ENCODE data around the gene NPIPB6. TPM values are rescaled to one million over a fixed set of nuclear protein-coding genes. Genes with fewer than 3 reads are reported as not detected.

The NPIPB6 gene
- total and polyA plus RNA-seq, 2 donors (not counting 1 experiment from before 2014, with no cell fraction given): 2.1 to 5.8 TPM

DNA sequence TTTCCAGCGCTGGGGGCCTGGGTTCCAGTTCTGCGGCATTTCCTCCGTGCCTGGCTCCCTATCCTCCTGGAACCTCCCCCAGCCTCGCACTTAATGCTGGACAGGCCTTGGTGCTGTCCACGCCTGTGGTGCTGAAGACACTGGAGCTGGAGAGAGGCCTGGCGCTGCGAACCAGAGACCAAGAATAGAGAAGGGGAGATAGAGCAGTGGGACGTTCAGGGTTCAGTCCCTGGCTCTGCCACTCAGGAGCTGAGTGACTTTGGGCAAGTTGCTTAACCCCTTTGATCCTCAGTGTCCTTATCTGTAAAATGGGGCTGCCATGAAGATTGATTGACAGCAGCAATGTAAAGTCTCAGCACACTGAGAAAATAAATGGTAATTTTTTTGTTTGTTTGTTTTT is 59.1 kb downstream of the NPIPB6 start:
- no peaks in the 10 kb centered on the region for H3K36me3 ChIP-seq (replicated peaks in 1 of 2; ENCODE audit: control extremely low read depth in 1 of 2, control insufficient read depth in 1 of 2, extremely low read depth in 1 of 2, insufficient read depth in 2 of 2, low read length in 1 of 2)
- DNase-seq (no peak), ATAC-seq (ENCODE audit: low read depth) (no peak)
- H3K27me3 Mint-ChIP-seq: peaks cover 10% of the 10 kb centered on the region
- ChIA-PET POLR2A (no interaction called here), CTCF (no interaction called here)
- TF ChIP-seq, protein P1, sequence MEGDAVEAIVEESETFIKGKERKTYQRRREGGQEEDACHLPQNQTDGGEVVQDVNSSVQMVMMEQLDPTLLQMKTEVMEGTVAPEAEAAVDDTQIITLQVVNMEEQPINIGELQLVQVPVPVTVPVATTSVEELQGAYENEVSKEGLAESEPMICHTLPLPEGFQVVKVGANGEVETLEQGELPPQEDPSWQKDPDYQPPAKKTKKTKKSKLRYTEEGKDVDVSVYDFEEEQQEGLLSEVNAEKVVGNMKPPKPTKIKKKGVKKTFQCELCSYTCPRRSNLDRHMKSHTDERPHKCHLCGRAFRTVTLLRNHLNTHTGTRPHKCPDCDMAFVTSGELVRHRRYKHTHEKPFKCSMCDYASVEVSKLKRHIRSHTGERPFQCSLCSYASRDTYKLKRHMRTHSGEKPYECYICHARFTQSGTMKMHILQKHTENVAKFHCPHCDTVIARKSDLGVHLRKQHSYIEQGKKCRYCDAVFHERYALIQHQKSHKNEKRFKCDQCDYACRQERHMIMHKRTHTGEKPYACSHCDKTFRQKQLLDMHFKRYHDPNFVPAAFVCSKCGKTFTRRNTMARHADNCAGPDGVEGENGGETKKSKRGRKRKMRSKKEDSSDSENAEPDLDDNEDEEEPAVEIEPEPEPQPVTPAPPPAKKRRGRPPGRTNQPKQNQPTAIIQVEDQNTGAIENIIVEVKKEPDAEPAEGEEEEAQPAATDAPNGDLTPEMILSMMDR (IDR thresholded peaks at IDR 0.05): no peak
- no peak for TF ChIP-seq EZH2 (IDR thresholded peaks at IDR 0.05; ENCODE audit: borderline replicate concordance, insufficient read depth, low read depth, low read length, poor library complexity, severe bottlenecking)
- H4K20me1 ChIP-seq (ENCODE audit: control insufficient read depth, insufficient read depth, low read length, poor library complexity, severe bottlenecking): no peaks in the 10 kb centered on the region
- H3K4me1 ChIP-seq (ENCODE audit: control insufficient read depth in 2 of 2, insufficient read depth in 2 of 2, low read length in 2 of 2): peaks cover 0 to 2% of the 10 kb centered on the region in 2 donors
- no peak overlapping the region for H3K4me2 ChIP-seq (replicated peaks; ENCODE audit: low read depth, low read length, poor library complexity, severe bottlenecking)
- H3K27ac Mint-ChIP-seq: no peak overlapping the region
- H3K4me1 Mint-ChIP-seq: peaks cover 5% of the 10 kb centered on the region
- H3K79me2 ChIP-seq (ENCODE audit: control insufficient read depth, insufficient read depth, low read length): no peaks in the 10 kb centered on the region
- WGBS (ENCODE audit: insufficient coverage): 95% methylated on average over 5 of the region's 8 CpGs
- peaks cover 0 to 7% (median 0%) of the 10 kb centered on the region in 3 donors for H3K9me3 ChIP-seq (ENCODE audit: control extremely low read depth in 1 of 3, control insufficient read depth in 2 of 3, insufficient read depth in 1 of 3, low read length in 2 of 3)
- no peak overlapping the region for H3K9ac ChIP-seq (ENCODE audit: low read length)
- no peak overlapping the region for H3K27ac ChIP-seq (ENCODE audit: low read length in 2 of 2)
- intact Hi-C loops (cut with micrococcal nuclease): no loop called here
- no peak overlapping the region for H3K4me3 ChIP-seq (ENCODE audit: control extremely low read depth in 1 of 5, extremely low read depth in 1 of 5, insufficient read depth in 1 of 5, low read depth in 2 of 5, low read length in 4 of 5)
- no peaks in the 10 kb centered on the region for H3K27me3 ChIP-seq (replicated peaks in 1 of 4; ENCODE audit: control extremely low read depth in 1 of 4, control insufficient read depth in 3 of 4, insufficient read depth in 4 of 4, low read length in 3 of 4)
- no peak overlapping the region for H3K4me3 Mint-ChIP-seq
- no peak overlapping the region for H2AFZ ChIP-seq (ENCODE audit: insufficient read depth, low read depth, low read length, poor library complexity, severe bottlenecking)
- H3K9me3 Mint-ChIP-seq (ENCODE audit: insufficient read depth): peaks cover 3% of the 10 kb centered on the region

DNA sequence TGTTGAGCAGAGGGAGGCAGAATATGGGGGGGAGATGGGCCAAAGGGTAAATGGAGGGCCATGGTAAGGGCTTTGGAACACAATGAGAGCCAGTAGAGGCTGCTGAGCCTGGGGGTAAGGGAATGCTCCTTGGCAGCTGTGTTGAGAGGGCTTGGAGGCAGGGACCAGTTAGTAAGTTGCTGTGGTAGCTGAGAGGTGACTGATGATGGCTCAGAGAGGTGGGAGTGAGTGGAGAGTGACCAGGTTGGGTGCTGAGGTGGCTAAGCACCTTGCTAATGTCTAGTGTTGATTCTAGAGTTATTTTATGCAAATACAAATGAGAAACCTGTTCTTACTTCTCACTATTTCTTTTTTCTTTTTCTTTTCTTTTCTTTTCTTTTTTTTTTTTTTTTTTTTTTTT is 60.2 kb downstream of the NPIPB6 start:
- DNase-seq (no peak), ATAC-seq (ENCODE audit: low read depth) (no peak)
- Histone ChIP-seq H4K20me1 (ENCODE audit: control insufficient read depth, insufficient read depth, low read length, poor library complexity, severe bottlenecking) (no peaks in the 10 kb centered on the region), H3K4me1 (ENCODE audit: control insufficient read depth in 2 of 2, insufficient read depth in 2 of 2, low read length in 2 of 2) (no peaks in the 10 kb centered on the region), H3K36me3 (replicated peaks in 1 of 2; ENCODE audit: control extremely low read depth in 1 of 2, control insufficient read depth in 1 of 2, extremely low read depth in 1 of 2, insufficient read depth in 2 of 2, low read length in 1 of 2) (no peaks in the 10 kb centered on the region), H3K27me3 (replicated peaks in 1 of 4; ENCODE audit: control extremely low read depth in 1 of 4, control insufficient read depth in 3 of 4, insufficient read depth in 4 of 4, low read length in 3 of 4) (no peaks in the 10 kb centered on the region), H3K4me3 (ENCODE audit: control extremely low read depth in 1 of 5, extremely low read depth in 1 of 5, insufficient read depth in 1 of 5, low read depth in 2 of 5, low read length in 4 of 5) (no peak overlapping the region), H3K4me2 (replicated peaks; ENCODE audit: low read depth, low read length, poor library complexity, severe bottlenecking) (no peak overlapping the region), H2AFZ (ENCODE audit: insufficient read depth, low read depth, low read length, poor library complexity, severe bottlenecking) (no peak overlapping the region), H3K9ac (ENCODE audit: low read length) (no peak overlapping the region), H3K27ac (ENCODE audit: low read length in 2 of 2) (no peak overlapping the region), H3K9me3 (ENCODE audit: control extremely low read depth in 1 of 3, control insufficient read depth in 2 of 3, insufficient read depth in 1 of 3, low read length in 2 of 3) (no peaks in the 10 kb centered on the region), H3K79me2 (ENCODE audit: control insufficient read depth, insufficient read depth, low read length) (no peaks in the 10 kb centered on the region)
- CTCF ChIA-PET: interaction anchor here (0.6 to 1.1 kb wide), 2 partner anchors 14 to 80 kb away, joined by 3 to 6 read pairs; no protein-coding TSS in a partner anchor
- TF ChIP-seq, protein P1 (IDR thresholded peaks at IDR 0.05): no peak
- no peak for TF ChIP-seq EZH2 (IDR thresholded peaks at IDR 0.05; ENCODE audit: borderline replicate concordance, insufficient read depth, low read depth, low read length, poor library complexity, severe bottlenecking)
- intact Hi-C loops (cut with micrococcal nuclease): no loop called here
- no peaks in the 10 kb centered on the region for H3K4me1 Mint-ChIP-seq
- no peak overlapping the region for H3K4me3 Mint-ChIP-seq
- no peak overlapping the region for H3K27ac Mint-ChIP-seq
- no peaks in the 10 kb centered on the region for H3K9me3 Mint-ChIP-seq (ENCODE audit: insufficient read depth)
- POLR2A ChIA-PET: interaction anchor here (0.7 kb wide), 1 partner anchor 110 kb away, joined by 10 read pairs; no protein-coding TSS in a partner anchor
- peaks cover 10% of the 10 kb centered on the region for H3K27me3 Mint-ChIP-seq

All from B cell (primary cell).